ENCODE results near the gene UGT1A7. TPM values are rescaled to one million over a fixed set of nuclear protein-coding genes. Genes with fewer than 3 reads are reported as not detected.
"Not testable (repeated sequence)": the region's sequence is repeated elsewhere in the genome, so short reads cannot be mapped to it uniquely, and the experiment has no call there.

Gene UGT1A7
- polyA plus RNA-seq, 1 experiment = 0.04 TPM

DNA sequence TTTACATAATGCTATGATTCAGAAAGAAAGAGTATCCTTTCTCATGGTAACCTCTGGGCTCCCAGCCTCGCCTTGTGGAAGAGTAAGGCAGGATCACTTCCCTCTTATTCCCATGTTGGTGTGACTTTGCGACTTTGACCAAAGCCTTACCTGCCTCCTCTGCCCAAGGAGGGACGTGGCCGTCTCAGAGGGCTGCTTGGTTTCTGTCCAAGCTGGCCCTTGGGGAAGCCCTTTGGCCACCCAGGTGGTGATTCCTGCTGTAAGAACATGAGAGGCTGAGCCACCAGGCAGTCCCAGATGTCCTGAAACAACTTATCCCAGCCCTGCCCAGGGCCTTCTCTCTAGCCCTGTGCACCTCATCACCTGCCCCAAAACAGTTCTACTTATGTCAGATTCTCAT lies 17.0 kb downstream of the UGT1A7 start:
- no peak overlapping the region for H3K27ac ChIP-seq (ENCODE audit: low read depth, low read length)
- POLR2A ChIA-PET = no interaction called here

DNA sequence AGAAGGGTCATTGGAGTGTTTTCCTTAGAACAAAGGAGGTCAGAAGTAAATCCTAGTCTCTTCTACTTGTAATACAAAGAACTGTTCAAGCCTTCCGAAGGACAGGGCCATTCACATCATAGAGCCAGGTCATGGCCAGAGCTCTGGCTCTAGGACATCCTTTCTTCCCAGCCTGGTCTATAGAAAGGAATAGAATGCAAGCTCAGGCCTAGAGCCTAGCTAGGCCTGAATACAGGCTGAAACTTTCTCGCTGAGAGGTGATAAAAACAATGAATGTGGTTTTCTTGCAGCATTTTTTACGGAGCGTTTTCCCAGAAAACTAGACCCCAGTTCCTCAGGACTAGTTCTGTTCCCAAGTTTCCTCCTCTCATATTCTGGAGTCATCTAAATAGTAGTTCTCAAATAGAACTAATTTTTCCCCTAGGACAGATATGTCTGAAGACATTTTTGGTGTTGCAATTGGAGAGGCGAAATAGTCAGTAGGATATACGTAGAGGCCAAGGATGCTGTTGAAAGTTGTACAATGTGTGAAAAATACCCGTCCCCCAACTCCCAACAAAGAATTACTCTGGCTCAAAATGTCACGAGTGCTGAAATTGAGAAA lies 17.8 kb downstream of the UGT1A7 start:
- POLR2A ChIA-PET = no interaction called here
- Histone ChIP-seq H3K9me3 (ENCODE audit: control insufficient read depth, insufficient read depth, low read length) (0 out of 2 replicates have a peak, but pooled peaks cover 3% of the 10 kb centered on the region), H3K4me3 (ENCODE audit: low read depth, low read length) (no peak overlapping the region), H3K27ac (ENCODE audit: low read depth, low read length) (peak overlapping the region; percentile 83), H3K27me3 (ENCODE audit: control insufficient read depth, insufficient read depth, low read length) (no peaks in the 10 kb centered on the region)
- no peak for DNase-seq (ENCODE audit: low read depth, low spot score)
- CTCF ChIA-PET = interaction anchor here (0.8 to 1.6 kb wide), 2 partner anchors 12 to 251 kb away, joined by 3 to 8 read pairs; no protein-coding TSS in a partner anchor
- TF ChIP-seq, protein P1, sequence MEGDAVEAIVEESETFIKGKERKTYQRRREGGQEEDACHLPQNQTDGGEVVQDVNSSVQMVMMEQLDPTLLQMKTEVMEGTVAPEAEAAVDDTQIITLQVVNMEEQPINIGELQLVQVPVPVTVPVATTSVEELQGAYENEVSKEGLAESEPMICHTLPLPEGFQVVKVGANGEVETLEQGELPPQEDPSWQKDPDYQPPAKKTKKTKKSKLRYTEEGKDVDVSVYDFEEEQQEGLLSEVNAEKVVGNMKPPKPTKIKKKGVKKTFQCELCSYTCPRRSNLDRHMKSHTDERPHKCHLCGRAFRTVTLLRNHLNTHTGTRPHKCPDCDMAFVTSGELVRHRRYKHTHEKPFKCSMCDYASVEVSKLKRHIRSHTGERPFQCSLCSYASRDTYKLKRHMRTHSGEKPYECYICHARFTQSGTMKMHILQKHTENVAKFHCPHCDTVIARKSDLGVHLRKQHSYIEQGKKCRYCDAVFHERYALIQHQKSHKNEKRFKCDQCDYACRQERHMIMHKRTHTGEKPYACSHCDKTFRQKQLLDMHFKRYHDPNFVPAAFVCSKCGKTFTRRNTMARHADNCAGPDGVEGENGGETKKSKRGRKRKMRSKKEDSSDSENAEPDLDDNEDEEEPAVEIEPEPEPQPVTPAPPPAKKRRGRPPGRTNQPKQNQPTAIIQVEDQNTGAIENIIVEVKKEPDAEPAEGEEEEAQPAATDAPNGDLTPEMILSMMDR (IDR thresholded peaks at IDR 0.05; ENCODE audit: low read depth, low read length) = no peak

More for the DNA sequence above, 17.0 kb downstream of the UGT1A7 start:
- no peak for DNase-seq (ENCODE audit: low read depth, low spot score)
- Histone ChIP-seq H3K4me3 (ENCODE audit: low read depth, low read length) (no peak overlapping the region), H3K9me3 (ENCODE audit: control insufficient read depth, insufficient read depth, low read length) (0 out of 2 replicates have a peak, but pooled peaks cover under 1% of the 10 kb centered on the region), H3K27me3 (ENCODE audit: control insufficient read depth, insufficient read depth, low read length) (peaks cover 2% of the 10 kb centered on the region)
- TF ChIP-seq, protein P1 (IDR thresholded peaks at IDR 0.05; ENCODE audit: low read depth, low read length) = no peak
- CTCF ChIA-PET = interaction anchor here (0.8 kb wide), 1 partner anchor 250 kb away, joined by 3 read pairs; no protein-coding TSS in a partner anchor

DNA sequence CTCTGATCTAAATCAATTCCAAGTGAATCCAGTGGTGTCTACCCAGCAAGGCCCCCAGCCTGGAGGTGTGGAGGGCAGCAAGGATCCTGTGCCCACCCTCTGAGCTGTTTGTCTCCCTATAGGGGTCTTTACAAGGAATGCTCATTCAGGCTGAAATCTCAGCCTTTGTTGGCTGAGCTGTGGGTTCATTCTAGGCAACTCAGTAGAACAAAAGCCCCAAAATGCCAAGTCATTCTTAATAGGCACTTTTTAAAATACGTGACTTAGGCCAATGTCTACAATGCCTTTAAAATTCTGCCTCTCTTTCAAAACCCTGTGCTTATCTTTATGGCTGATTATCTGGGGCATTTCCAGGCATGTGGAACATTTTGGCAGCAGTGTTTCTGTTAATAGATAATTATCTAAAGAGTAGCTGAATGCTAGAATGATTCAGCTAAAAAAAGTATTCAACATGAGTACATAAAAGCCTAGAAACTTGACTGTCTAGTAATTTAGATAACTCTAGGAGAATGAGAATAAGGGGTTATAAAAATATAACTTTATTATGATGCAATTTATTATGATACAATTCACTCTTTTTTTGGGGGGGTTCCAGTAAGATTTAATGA lies 18.4 kb downstream of the UGT1A7 start:
- Histone ChIP-seq H3K4me3 (ENCODE audit: low read depth, low read length) (no peak overlapping the region), H3K27ac (ENCODE audit: low read depth, low read length) (peak overlapping the region; percentile 83), H3K27me3 (ENCODE audit: control insufficient read depth, insufficient read depth, low read length) (no peaks in the 10 kb centered on the region), H3K9me3 (ENCODE audit: control insufficient read depth, insufficient read depth, low read length) (0 out of 2 replicates have a peak, but pooled peaks cover 3% of the 10 kb centered on the region)
- TF ChIP-seq, protein P1 (IDR thresholded peaks at IDR 0.05; ENCODE audit: low read depth, low read length) = no peak
- peak; percentile 16 for DNase-seq (ENCODE audit: low read depth, low spot score)
- POLR2A ChIA-PET = no interaction called here
- CTCF ChIA-PET = interaction anchor here (1.6 kb wide), 1 partner anchor 11 kb away, joined by 8 read pairs; no protein-coding TSS in a partner anchor

DNA sequence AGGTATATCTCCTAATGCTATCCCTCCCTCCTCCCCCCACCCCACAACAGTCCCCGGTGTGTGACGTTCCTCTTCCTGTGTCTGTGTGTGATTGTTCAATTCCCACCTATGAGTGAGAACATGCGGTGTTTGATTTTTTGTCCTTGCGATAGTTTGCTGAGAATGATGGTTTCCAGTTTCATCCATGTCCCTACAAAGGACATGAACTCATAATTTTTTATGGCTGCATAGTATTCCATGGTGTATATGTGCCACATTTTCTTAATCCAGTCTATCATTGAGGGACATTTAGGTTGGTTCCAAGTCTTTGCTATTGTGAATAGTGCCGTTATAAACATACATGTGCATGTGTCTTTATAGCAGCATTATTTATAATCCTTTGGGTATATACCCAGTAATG lies 19.1 kb downstream of the UGT1A7 start:
- POLR2A ChIA-PET; H3K9me3 ChIP-seq (ENCODE audit: control insufficient read depth, insufficient read depth, low read length); DNase-seq (ENCODE audit: low read depth, low spot score); H3K4me3 ChIP-seq (ENCODE audit: low read depth, low read length); H3K27me3 ChIP-seq (ENCODE audit: control insufficient read depth, insufficient read depth, low read length); H3K27ac ChIP-seq (ENCODE audit: low read depth, low read length): not testable (repeated sequence)
- CTCF ChIA-PET = interaction anchor here (1.6 kb wide), 1 partner anchor 10 kb away, joined by 8 read pairs; no protein-coding TSS in a partner anchor

DNA sequence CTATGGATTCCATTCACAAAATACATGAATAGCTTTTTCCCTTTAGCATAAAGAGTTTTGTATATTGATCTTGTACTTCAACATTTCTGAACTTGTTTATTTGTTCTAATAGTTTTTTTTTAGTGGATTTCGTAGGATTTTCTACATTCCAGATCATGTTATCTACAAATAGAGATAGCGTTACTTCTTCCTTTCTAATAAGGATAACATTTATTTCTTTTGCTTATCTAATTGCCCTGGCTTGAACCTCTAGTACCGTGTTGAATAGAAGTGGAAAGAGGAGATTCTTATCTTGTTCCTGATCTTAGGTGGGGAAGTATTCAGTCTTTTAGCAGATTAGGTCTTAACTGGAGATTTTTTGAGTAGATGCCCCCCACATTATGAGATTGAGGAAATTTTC lies 20.5 kb downstream of the UGT1A7 start:
- 0 out of 2 replicates have a peak, but pooled peaks cover 3% of the 10 kb centered on the region for H3K9me3 ChIP-seq (ENCODE audit: control insufficient read depth, insufficient read depth, low read length)
- ChIA-PET POLR2A (no interaction called here), CTCF (interaction anchor here (0.6 kb wide), 1 partner anchor 297 kb away, joined by 3 read pairs; no protein-coding TSS in a partner anchor)
- H3K27ac ChIP-seq (ENCODE audit: low read depth, low read length) = no peak overlapping the region
- DNase-seq (ENCODE audit: low read depth, low spot score) = no peak
- no peaks in the 10 kb centered on the region for H3K27me3 ChIP-seq (ENCODE audit: control insufficient read depth, insufficient read depth, low read length)
- TF ChIP-seq, protein P1 (IDR thresholded peaks at IDR 0.05; ENCODE audit: low read depth, low read length) = no peak
- no peak overlapping the region for H3K4me3 ChIP-seq (ENCODE audit: low read depth, low read length)

Measured in AG04450 (cell line).